LNCaP clone FGC (cell line): ENCODE results near the gene ERH.
A peak's percentile ranks its signal among the peaks of the same experiment; 100 is the strongest.

ENCODE experiments used
- DNase-seq: peaks from one replicate; pipeline ENCODE4 v3.0.0-alpha.2; 2011; ENCODE audit warnings: low read depth
- H3K4me3 ChIP-seq: 2 replicates; pipeline ENCODE4 v1.5.1; 2011; ENCODE audit warnings: mild to moderate bottlenecking, low read depth, low read length, control low read depth
- CTCF ChIP-seq: IDR thresholded peaks from 2 replicates; pipeline ENCODE4 v1.5.1; 2012; ENCODE audit warnings: mild to moderate bottlenecking; ENCODE audit not compliant: control insufficient read depth, insufficient read depth; ENCODE audit errors: extremely low read depth

The ERH gene

GRCh38 chr14:69366069-69366468, 32.0 kb downstream of the ERH start:
- H3K4me3 ChIP-seq = no peak overlapping the region
- TF ChIP-seq CTCF = no peak

GRCh38 chr14:69364378-69364777, 33.7 kb downstream of the ERH start:
- TF ChIP-seq CTCF = no peak
- no peak for DNase-seq
- H3K4me3 ChIP-seq = no peak overlapping the region

More at GRCh38 chr14:69366069-69366468, 32.0 kb downstream of the ERH start:
- DNase-seq = no peak

DNA sequence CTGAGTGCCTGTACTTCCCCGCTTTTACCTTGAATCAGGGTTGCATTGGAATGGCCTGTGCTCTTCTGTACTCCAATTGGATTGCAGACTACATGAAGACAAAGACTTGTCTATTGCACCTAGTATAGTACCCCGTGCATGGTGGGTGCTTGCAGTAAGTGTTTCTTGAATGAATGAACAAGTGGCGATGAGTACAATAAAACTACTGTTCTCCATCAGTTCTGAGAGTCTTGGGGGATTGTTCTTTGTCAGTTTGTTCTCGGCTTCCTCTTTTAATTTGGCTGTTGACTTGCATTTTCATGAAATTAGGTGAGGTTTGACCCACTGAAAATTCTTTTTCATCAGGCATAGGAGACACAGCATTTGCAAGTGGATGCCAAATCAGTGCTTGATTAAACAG, 34.1 kb downstream of the ERH start:
- TF ChIP-seq CTCF = no peak
- H3K4me3 ChIP-seq = no peak overlapping the region
- no peak for DNase-seq

- DNase-seq = no peak
- peak; percentile 12; the same call in 1 of the 2 replicates for TF ChIP-seq CTCF
- no peak overlapping the region for H3K4me3 ChIP-seq
Observed at GRCh38 chr14:69363055-69363454, 35.0 kb downstream of the ERH start.

DNA sequence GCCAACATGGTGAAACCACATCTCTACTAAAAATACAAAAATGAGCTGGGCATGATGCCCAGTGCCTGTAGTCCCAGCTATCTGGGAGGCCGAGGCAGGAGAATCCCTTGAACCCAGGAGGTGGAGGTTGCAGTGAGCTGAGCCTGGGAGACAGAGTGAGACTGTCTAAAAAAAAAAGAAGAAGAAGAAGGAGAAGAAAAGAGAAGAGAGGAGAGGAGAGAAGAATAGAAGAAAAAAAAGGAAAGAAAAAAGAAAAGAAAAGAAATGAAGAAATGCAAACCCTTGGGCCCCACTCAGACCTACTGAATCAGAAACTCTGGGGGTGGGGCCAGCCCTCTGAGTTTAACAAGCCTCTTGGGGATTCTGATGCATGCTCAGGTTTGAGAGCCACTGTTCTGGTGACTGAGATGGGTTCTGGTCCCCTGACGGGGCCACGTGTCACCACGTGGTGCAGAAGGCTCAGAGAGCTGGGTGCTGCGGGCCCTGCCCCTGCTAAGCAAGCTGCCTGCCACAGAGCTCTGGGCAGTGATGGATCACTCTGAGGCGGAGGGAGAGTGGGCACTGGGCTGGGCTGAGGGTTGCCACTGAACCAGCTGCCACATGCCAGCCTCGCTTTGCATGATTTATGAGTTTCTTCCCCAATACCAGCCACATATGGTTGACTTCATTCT, 37.5 kb downstream of the ERH start:
- DNase-seq = no peak
- H3K4me3 ChIP-seq = no peak overlapping the region
- TF ChIP-seq CTCF = no peak

DNA sequence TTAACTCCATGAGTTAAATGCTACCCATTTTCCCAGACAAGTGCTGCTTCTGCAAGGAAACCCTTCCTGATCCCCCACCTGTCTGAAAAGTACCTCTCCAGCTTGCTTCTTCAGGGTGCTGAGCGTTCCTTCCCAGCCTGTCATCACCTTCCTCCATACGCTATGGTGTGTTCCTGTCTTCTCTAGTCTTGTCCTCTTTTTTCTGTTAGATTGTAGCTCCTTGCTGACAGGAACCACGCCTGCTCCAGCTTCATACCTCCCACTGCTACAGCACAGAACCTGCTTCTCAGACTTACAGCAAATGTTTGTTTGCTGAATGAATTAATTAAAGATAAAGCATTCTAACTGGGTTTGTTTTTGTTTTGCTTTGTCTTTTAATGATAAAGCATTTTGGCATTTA, 39.1 kb downstream of the ERH start:
- H3K4me3 ChIP-seq = no peak overlapping the region
- no peak for DNase-seq
- TF ChIP-seq CTCF = no peak
